OCI-LY7 (cell line): ENCODE measurements around the gene UVRAG. TPM values are rescaled to one million over a fixed set of nuclear protein-coding genes. Genes with fewer than 3 reads are reported as not detected.

Experiments
- BruUV-seq: library from RNA; stranded (reverse); fragments of 400-500 nt; replicated peaks from 2 replicates; lab custom pipeline; 2021; lab: Mats Ljungman, UMichigan
- CTCF ChIA-PET: fragments of 300-600 bp; sonication (Branson Sonifier 250); formaldehyde crosslinking; loops from one replicate; lab custom pipeline; 2022; ENCODE audit warnings: antibody characterized with exemption; ENCODE audit not compliant: unreplicated experiment; lab: Charles Lee
- POLR2A ChIA-PET: fragments of 300-600 bp; sonication (Branson Sonifier 250); formaldehyde crosslinking; loops from one replicate; lab custom pipeline; 2022; ENCODE audit warnings: antibody characterized with exemption; lab: Charles Lee
- DNase-seq: peaks from one replicate; pipeline ENCODE4 v3.0.0-alpha.2; 2015; ENCODE audit warnings: low spot score
- H2AFZ ChIP-seq: fragments of 200-600 bp; sonication (generic), shearing (Covaris generic); 2 replicates; pipeline ENCODE4 v1.6.1; 2014; ENCODE audit warnings: mild to moderate bottlenecking, antibody characterized with exemption, low read length, moderate library complexity
- H3K27ac ChIP-seq: fragments of 200-600 bp; sonication (generic); 2 replicates; pipeline ENCODE4 v1.5.1; 2014; ENCODE audit warnings: mixed run types, low read depth, mild to moderate bottlenecking, moderate library complexity, low read length, inconsistent platforms; ENCODE audit not compliant: poor library complexity, severe bottlenecking
- H3K36me3 ChIP-seq: fragments of 200-600 bp; sonication (generic); 2 replicates; pipeline ENCODE4 v1.6.1; 2014; ENCODE audit warnings: mild to moderate bottlenecking, antibody characterized with exemption, low read length, moderate library complexity, mixed read lengths; ENCODE audit not compliant: insufficient read depth
- H3K4me1 ChIP-seq: fragments of 200-600 bp; sonication (generic); 2 replicates; pipeline ENCODE4 v1.5.1; 2014; ENCODE audit warnings: mild to moderate bottlenecking, low read length; ENCODE audit not compliant: insufficient read depth, poor library complexity, severe bottlenecking
- H3K4me2 ChIP-seq: fragments of 200-600 bp; sonication (generic); 2 replicates; pipeline ENCODE4 v1.6.1; 2014; ENCODE audit warnings: mild to moderate bottlenecking, low read length
- H3K4me3 ChIP-seq: fragments of 200-600 bp; sonication (generic); 2 replicates; pipeline ENCODE4 v1.5.1; 2014; ENCODE audit warnings: mild to moderate bottlenecking, low read depth, low read length; ENCODE audit not compliant: poor library complexity, severe bottlenecking
- H3K79me2 ChIP-seq: fragments of 200-600 bp; sonication (generic); 2 replicates; pipeline ENCODE4 v1.6.1; 2016; ENCODE audit warnings: low read depth, mild to moderate bottlenecking, low read length, moderate library complexity, mixed read lengths; ENCODE audit not compliant: insufficient read depth
- H3K9me2 ChIP-seq: fragments of 200-600 bp; sonication (generic); 2 replicates; pipeline ENCODE4 v1.6.1; 2016; ENCODE audit warnings: mild to moderate bottlenecking, low read length, mixed read lengths; ENCODE audit not compliant: insufficient read depth
- H3K9me3 ChIP-seq: fragments of 200-600 bp; sonication (generic); 2 replicates; pipeline ENCODE4 v1.6.1; 2014; ENCODE audit warnings: mild to moderate bottlenecking, mixed run types, low read length, mixed read lengths
- H4K20me1 ChIP-seq: fragments of 200-600 bp; sonication (generic); 2 replicates; pipeline ENCODE4 v1.6.1; 2014; ENCODE audit warnings: mild to moderate bottlenecking, antibody characterized with exemption, low read length, moderate library complexity, mixed read lengths; ENCODE audit not compliant: insufficient read depth
- EZH2phosphoT487 ChIP-seq: fragments of 200-600 bp; sonication (generic); IDR thresholded peaks from 2 replicates; pipeline ENCODE4 v1.6.1; 2018; ENCODE audit warnings: low read depth, borderline replicate concordance, mild to moderate bottlenecking, mixed run types, antibody characterized with exemption, low read length, moderate library complexity, mixed read lengths
- intact Hi-C: fragments of 100-400 bp; cut with micrococcal nuclease; formaldehyde crosslinking; loops from one replicate; pipeline ENCODE4 v1.10.0; 2022; ENCODE audit not compliant: unreplicated experiment
- total RNA-seq, 2 experiments: library from RNA; depleted of rRNA in 1 of 2; stranded (reverse); fragments of >200 nt in 1 of 2; shearing (Covaris generic) in 1 of 2; gene quantifications; 2 replicates each; pipeline ENCODE4 v1.2.3, GENCODE V29; 2014 to 2022
- TF ChIP-seq, protein P1 (sequence below): fragments of 200-600 bp; sonication (generic); conservative IDR thresholded peaks from 2 replicates; pipeline ENCODE4 v1.5.1; 2014; ENCODE audit warnings: mild to moderate bottlenecking, antibody characterized with exemption, low read length, moderate library complexity, mixed read lengths

Gene UVRAG
- total RNA-seq, 2 experiments from 2014 or later = 43.7 to 73.3 TPM

DNA sequence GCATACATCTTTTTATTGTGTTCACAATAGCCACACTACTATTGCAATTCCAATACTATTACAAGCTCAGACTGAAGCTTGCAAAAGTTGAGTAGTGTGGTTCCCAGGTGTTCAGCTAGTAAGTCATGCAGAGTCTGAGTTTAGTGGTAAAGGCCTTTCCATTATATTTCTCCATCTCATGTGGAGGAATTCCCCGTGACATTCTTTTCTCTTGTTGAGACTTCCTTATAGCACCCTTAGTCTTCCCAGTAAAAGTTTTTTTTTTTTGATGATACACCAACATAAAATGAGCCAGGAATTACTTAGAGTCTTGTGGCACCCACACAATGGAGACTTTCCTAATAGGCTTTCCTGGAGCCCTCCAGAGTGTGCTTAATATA is 110.8 kb downstream of the UVRAG start:
- Histone ChIP-seq H3K27ac (no peak overlapping the region), H3K4me3 (no peak overlapping the region), H3K4me1 (peaks cover 5% of the 10 kb centered on the region), H3K79me2 (peaks cover 20% of the 10 kb centered on the region; the same call in 1 of the 2 replicates), H3K4me2 (no peak overlapping the region), H3K36me3 (peaks cover 29% of the 10 kb centered on the region), H4K20me1 (peaks cover 9% of the 10 kb centered on the region; the same call in 1 of the 2 replicates), H3K9me2 (no peaks in the 10 kb centered on the region), H3K9me3 (no peaks in the 10 kb centered on the region), H2AFZ (no peak overlapping the region)
- CTCF ChIA-PET = no interaction called here
- BruUV-seq = no TSS peak
- TF ChIP-seq EZH2phosphoT487 = no peak
- TF ChIP-seq, protein P1, sequence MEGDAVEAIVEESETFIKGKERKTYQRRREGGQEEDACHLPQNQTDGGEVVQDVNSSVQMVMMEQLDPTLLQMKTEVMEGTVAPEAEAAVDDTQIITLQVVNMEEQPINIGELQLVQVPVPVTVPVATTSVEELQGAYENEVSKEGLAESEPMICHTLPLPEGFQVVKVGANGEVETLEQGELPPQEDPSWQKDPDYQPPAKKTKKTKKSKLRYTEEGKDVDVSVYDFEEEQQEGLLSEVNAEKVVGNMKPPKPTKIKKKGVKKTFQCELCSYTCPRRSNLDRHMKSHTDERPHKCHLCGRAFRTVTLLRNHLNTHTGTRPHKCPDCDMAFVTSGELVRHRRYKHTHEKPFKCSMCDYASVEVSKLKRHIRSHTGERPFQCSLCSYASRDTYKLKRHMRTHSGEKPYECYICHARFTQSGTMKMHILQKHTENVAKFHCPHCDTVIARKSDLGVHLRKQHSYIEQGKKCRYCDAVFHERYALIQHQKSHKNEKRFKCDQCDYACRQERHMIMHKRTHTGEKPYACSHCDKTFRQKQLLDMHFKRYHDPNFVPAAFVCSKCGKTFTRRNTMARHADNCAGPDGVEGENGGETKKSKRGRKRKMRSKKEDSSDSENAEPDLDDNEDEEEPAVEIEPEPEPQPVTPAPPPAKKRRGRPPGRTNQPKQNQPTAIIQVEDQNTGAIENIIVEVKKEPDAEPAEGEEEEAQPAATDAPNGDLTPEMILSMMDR = no peak
- intact Hi-C loops = no loop called here
- POLR2A ChIA-PET = interaction anchor here (0.7 to 1.2 kb wide), 2 partner anchors 18 to 36 kb away, joined by 3 to 4 read pairs; no protein-coding TSS in a partner anchor
- no peak for DNase-seq

DNA sequence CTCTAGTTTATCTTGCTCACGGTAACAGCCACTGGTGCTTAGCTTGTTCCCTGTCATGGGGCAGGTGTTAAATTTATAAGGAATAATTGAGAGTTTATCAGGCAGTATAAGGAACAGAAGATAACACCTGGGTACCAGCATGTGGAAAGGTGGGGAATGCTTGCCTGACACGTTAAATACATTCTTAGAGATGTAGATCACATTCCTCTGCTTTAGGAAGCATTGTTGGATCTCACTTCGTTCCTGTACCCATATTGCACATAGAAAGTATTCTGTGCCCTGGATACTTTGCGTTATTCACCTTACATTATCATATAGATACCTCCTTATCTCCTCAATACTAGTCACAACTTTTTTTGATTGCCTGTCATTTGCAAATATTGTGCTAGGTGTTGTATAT is 114.7 kb downstream of the UVRAG start:
- Histone ChIP-seq H3K4me2 (no peak overlapping the region), H3K36me3 (peaks cover 40% of the 10 kb centered on the region), H2AFZ (no peak overlapping the region), H4K20me1 (peaks cover 9% of the 10 kb centered on the region; the same call in 1 of the 2 replicates), H3K79me2 (no peaks in the 10 kb centered on the region), H3K4me3 (no peak overlapping the region), H3K4me1 (no peaks in the 10 kb centered on the region), H3K9me3 (no peaks in the 10 kb centered on the region; the same call in 1 of the 2 replicates), H3K27ac (no peak overlapping the region), H3K9me2 (no peaks in the 10 kb centered on the region)
- ChIA-PET POLR2A (no interaction called here), CTCF (no interaction called here)
- intact Hi-C loops = no loop called here
- DNase-seq = no peak
- no peak for TF ChIP-seq EZH2phosphoT487
- TF ChIP-seq, protein P1 = no peak
- no TSS peak for BruUV-seq

DNA sequence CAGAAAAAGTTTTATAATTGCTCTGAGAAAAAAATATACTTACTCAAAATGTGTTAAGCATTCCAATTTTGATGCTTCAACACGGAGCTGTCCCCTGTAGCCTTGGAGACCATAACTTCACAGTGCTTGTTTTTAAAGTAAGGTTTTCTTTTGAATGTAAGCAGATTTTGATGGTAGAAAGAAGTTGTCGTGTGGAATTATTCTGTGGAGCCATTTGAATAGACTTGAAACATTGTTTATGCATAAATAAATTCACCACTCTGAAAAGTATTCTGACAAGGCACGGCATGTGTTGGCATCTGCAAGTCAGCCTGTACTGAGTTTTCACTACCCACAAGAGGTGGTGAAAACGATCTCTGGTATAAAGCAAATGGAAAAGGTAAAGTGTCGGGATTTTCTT is 115.5 kb downstream of the UVRAG start:
- TF ChIP-seq, protein P1 = no peak
- no peak for TF ChIP-seq EZH2phosphoT487
- Histone ChIP-seq H3K4me1 (no peaks in the 10 kb centered on the region), H3K79me2 (no peaks in the 10 kb centered on the region), H3K4me3 (no peak overlapping the region), H3K27ac (no peak overlapping the region), H3K9me3 (no peaks in the 10 kb centered on the region; the same call in 1 of the 2 replicates), H2AFZ (no peak overlapping the region), H4K20me1 (peaks cover 9% of the 10 kb centered on the region; the same call in 1 of the 2 replicates), H3K4me2 (no peak overlapping the region), H3K36me3 (peaks cover 36% of the 10 kb centered on the region), H3K9me2 (no peaks in the 10 kb centered on the region)
- no peak for DNase-seq
- intact Hi-C loops = no loop called here
- no TSS peak for BruUV-seq
- CTCF ChIA-PET = no interaction called here
- POLR2A ChIA-PET = no interaction called here
